SU-DHL-6 (cell line): ENCODE results near the gene CTDSPL2.

Source experiments
- EZH2phosphoT487 ChIP-seq: fragments of 200-600 bp; sonication (generic), shearing (Covaris generic); conservative IDR thresholded peaks from 2 replicates; pipeline ENCODE4 v1.6.1; 2018; ENCODE audit warnings: mild to moderate bottlenecking, antibody characterized with exemption, low read length, moderate library complexity, mixed read lengths
- TF ChIP-seq, protein P1 (sequence below): fragments of 200-600 bp; sonication (generic); IDR thresholded peaks from one replicate; pipeline ENCODE4 v1.5.1; 2017; ENCODE audit warnings: antibody characterized with exemption, mild to moderate bottlenecking, low read length, moderate library complexity; ENCODE audit not compliant: insufficient read depth, poor library complexity, severe bottlenecking

DNA sequence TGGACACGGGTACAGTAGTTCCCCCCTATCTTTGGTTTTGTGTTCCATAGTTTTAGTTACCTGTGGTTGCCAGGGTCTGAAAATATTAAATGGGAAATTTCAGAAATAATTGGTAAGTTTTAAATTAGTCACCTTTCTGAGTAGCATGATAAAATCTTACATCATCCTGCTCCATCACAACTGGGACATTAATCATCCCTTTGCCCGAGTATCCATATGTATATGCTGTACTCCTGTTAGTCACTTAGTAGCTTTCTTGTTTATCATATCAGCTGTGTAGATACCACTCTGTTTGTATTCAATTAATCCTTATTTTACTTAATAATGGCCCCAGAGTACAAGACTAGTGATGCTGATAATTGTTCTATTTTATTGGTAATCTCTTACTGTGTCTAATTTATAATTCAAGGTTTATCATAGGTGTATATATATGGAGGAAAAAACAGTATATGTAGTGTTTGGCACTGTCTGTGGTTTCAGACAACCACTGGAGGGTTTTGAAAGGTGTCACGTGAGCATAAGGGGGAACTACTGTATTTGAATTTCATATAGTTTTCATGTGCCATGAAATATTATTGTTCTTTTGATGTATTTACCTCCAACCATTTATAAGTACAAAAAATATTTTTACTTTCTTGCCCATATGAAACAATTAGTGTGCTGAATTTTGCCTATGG lies 41.4 kb downstream of the CTDSPL2 start:
- TF ChIP-seq, protein P1, sequence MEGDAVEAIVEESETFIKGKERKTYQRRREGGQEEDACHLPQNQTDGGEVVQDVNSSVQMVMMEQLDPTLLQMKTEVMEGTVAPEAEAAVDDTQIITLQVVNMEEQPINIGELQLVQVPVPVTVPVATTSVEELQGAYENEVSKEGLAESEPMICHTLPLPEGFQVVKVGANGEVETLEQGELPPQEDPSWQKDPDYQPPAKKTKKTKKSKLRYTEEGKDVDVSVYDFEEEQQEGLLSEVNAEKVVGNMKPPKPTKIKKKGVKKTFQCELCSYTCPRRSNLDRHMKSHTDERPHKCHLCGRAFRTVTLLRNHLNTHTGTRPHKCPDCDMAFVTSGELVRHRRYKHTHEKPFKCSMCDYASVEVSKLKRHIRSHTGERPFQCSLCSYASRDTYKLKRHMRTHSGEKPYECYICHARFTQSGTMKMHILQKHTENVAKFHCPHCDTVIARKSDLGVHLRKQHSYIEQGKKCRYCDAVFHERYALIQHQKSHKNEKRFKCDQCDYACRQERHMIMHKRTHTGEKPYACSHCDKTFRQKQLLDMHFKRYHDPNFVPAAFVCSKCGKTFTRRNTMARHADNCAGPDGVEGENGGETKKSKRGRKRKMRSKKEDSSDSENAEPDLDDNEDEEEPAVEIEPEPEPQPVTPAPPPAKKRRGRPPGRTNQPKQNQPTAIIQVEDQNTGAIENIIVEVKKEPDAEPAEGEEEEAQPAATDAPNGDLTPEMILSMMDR = no peak
- no peak for TF ChIP-seq EZH2phosphoT487
